COLO668 (cell line): ENCODE measurements around the gene SIVA1.
"Not testable (repeated sequence)": the region's sequence is repeated elsewhere in the genome, so short reads cannot be mapped to it uniquely, and the experiment has no call there.

Source experiments
- DNase-seq: peaks from one replicate; lab custom pipeline; 2025; ENCODE audit not compliant: unreplicated experiment; lab: John Stamatoyannopoulos, UW

SIVA1 gene

GRCh38 chr14:104750753-104751057, 2.2 kb upstream of the SIVA1 start:
- not testable (repeated sequence) for DNase-seq

- no peak for DNase-seq
These were observed 1.2 kb upstream of the SIVA1 start for GRCh38 chr14:104751539-104752422.

GRCh38 chr14:104752423-104752734, 568 bp upstream of the SIVA1 start:
- DNase-seq, result no peak

GRCh38 chr14:104753528-104754212, 723 bp downstream of the SIVA1 start:
- peak; percentile 32 for DNase-seq

- DNase-seq, result no peak
These were observed 1.4 kb downstream of the SIVA1 start for GRCh38 chr14:104754213-104754851.

DNA sequence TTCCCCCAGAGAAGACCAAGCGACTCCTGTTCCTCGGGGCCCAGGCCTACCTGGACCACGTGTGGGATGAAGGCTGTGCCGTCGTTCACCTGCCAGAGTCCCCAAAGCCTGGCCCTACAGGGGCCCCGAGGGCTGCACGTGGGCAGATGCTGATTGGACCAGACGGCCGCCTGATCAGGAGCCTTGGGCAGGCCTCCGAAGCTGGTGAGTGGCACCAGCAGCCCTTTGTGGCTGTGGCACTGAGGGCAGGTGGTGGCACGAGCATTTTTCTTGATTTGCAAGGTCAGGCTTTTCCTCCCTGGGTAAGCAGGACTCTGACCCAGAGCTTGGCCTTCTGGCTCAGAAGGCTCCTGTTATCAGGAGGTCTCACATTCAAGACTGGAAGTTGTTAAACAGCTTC, 2.7 kb downstream of the SIVA1 start:
- no peak for DNase-seq

GRCh38 chr14:104756477-104757237, 3.7 kb downstream of the SIVA1 start:
- no peak for DNase-seq

DNA sequence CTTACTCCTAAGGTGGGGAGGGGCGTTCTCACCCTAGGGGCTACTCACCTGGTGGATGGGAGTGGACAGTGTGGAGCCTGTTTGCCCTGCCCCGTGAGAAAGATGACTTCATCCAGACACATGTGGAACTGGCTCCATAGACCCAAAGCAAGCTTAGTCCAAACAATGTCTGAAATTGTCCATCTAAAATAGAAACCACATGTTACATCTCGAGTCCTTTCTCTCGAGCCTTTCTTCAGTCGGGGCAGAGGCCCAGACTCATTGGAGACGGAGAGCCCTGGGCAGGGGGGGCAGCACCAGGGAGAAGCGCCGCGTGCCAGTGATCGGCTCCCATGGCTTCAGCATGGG, 4.3 kb downstream of the SIVA1 start:
- no peak for DNase-seq

DNA sequence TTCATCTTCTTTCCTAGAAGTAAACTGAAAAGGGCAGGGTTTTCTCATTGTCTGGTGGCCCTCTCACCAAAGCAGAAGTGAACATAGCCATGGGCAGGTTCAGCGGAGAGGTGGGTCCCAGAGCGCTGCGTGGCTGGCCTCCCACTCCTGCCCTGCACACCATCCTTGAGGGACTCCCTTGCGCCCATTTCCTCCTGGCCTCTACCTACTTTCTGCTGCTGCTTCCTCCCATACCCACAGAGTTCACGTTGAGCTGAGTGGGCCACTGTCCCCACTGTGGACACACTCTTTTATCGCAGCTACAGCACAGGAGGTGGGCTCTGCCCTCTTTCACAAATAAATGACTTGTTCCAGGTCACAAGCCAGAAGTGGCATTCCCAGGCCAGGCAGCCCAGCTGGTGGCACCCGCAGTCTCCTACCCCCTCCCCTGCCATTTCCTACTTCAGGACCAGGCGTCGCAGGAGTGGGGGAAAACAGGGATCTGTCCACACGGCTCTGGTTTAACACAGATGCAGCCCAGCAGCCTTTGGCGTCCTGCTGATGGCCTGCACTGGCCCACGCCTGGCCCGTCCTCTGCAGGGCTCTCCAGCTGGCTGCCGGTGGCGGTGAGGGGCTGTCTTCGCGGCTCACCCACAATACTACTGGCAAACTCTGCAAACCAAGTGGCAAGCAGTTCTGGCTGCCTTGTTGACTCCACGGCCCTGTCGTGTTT, 4.9 kb downstream of the SIVA1 start:
- no peak for DNase-seq

DNA sequence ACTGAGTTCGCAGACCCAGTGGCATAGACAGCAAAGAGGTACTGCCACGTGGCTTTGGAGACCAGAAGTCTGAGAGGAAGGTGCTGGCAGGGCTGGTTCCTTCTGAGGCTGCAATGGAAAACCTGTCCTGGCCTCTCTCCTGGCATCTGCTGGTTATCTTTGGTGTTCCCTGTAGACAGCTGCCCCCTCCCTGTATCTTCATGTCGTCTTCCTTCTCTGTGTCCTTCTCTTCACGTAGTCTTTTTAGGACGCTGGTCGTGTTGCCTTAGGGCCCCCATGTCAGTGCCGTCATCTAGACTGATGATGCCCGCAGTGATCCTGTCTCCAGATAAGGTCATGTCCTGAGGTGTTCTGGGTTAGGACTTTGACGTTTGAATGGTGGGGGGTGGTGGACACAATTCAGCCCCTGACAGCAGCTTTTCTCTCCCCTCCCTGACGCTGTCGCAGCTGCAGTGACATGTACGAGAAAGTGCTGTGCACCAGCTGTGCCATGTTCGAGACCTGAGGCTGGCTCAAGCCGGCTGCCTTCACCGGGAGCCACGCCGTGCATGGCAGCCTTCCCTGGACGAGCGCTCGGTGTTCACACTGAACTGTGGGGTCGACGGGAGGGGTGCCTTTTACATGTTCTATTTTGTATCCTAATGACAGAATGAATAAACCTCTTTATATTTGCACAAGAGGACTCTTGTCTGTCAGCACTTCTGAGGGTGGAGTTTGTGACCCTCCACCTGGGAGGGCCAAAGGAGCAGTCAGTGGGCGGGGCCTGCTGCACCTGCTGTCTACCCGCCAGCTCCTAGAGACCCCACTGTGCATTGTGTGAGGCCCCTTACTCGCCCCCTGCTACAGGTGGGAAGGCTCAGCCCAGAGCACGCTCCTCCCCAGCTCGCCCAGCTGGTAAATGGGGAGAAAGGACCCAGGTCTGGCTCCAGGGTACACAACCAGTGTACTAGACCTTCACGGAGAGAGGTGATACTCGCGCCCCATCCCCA, 6.3 kb downstream of the SIVA1 start:
- no peak for DNase-seq

- DNase-seq, result no peak
These were observed 12.6 kb downstream of the SIVA1 start for GRCh38 chr14:104765517-104765916.

DNA sequence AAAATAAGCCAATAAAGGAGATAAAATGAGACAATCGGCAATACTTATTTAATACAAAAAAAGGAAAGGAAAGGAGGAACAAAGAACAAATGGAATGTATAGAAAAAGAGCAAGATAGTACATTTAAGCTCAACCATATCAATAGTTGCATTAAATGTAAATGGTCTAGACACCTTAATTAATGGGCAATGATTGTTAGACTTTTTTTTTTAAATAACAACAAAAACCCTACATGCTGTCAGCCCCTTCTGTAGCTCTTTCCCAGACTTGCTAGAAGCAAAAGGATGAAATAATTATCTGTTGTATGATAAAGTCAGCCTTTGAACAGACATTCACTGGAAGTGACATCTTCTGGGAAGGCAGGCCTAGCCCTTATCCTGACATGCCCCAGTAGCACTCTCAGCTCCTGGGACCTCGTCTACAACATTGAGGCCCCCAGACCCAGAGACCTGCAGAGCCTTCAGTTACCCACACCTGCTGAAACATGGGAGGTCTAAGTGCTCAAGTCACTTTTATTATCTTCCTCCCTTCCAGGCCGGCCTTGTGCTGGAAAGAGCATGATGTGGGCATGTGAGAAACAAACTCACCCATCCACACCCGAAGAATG, 13.4 kb downstream of the SIVA1 start:
- no peak for DNase-seq

DNA sequence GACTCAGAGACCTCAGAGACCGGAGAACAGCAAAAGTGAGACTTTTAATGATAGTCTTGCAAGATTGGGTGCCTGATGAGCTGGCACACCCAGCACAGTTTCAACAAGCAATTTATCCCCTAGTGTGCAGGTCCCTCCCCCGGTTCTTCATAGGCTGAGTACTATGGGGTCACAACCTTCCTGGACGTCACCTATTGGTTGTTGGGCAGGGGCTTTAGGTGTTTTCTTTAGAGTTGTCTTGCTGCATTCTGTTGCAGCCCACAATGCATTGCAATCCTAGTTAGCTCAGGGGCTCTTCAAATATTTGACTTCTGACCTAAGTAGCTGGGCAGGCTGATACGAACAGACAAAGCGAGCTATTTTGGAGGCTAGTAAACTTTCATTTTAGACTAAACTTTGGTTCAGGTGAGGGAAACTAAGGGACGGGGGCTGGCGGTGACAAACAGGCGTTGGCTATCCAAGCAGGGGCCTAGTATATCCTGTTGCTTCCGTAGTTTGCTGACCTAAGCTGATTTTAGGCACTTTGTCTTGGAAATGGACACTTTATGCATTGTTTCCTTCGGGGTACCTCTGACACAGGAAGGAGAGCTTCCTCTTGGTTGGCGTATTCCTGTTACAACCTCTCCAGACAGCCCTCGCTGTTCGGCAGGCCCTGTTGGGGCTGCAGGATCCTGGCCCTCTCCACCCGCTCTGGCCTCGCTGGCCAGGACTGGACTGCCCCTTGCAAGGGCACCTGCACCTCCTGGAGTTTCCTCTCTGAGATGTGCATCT, 14.1 kb downstream of the SIVA1 start:
- DNase-seq, result no peak

GRCh38 chr14:104767634-104767918, 14.6 kb downstream of the SIVA1 start:
- DNase-seq, result no peak

DNA sequence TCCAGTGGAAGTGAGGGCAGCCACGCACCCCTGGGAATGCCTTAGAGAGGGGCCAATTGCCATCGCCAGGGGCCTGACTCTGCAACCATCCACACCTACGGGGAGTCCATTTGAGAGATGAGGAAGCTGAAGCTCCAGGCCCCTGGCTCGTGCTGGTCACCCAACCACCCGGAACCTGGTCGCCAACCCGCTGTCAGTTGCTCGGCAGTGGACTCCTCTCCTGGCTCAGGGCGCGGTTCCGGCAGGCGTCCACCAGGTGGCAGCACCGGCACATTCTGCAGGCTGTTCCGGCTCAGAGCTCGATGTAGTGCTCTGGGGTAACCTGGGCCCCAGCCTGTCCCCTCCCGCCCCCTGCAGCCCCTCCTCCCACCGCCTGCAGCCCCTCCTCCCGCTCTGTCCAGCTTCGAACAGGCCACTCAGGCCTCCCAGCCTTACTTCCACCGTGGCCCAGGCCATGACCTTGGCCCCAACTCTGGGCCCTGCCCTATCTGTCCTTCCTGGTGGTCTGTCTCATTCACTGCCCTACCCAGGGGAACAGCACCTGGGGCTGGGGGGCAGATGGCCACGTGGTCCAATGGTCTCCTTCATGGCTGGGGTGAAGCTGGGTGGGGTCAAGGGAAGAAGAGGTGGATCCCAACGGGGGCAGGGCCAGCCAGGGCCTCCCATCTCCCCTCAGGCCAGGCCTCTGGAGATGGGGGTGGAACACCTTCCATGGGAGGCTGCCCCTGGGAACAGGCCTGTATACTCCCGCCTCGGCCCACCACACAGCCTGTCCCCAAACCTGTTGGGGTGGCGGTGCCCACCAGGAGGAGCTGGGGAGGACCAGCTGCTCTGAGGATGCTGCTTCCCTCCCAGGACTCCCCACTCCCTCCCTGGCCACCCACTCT, 15.7 kb downstream of the SIVA1 start:
- DNase-seq, result peak; percentile 86

GRCh38 chr14:104769324-104770071, 16.6 kb downstream of the SIVA1 start:
- no peak for DNase-seq

DNA sequence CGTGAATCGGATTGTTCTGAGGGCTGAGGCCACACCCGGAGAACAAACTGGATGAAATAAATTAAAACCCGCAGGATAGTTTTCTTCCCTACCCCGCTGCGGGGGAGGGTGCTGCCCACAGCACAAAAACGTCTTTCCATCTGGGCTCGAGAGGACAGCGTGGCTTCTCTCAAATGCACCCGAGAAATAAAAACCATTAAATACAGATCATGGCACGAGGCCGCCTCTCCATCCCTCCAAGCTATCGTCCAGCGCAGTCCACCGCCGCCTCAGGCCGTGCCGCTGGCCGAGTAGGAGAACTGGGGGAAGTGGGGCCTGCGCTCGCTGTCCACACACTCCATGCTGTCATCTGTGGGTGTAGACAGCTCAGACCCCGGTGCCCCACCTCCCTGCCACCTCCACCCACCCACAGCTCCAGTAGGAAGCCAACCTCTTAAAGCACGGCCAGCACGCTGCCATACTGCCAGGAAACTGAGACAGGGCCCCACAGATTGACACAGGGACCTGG, 17.2 kb downstream of the SIVA1 start:
- no peak for DNase-seq
